ENCODE results near the gene RPL13. TPM values are rescaled to one million over a fixed set of nuclear protein-coding genes. Genes with fewer than 3 reads are reported as not detected.

The RPL13 gene
- total RNA-seq, 3 donors from 2014 or later: 1,693 to 1,792 (median 1,717) TPM

DNA sequence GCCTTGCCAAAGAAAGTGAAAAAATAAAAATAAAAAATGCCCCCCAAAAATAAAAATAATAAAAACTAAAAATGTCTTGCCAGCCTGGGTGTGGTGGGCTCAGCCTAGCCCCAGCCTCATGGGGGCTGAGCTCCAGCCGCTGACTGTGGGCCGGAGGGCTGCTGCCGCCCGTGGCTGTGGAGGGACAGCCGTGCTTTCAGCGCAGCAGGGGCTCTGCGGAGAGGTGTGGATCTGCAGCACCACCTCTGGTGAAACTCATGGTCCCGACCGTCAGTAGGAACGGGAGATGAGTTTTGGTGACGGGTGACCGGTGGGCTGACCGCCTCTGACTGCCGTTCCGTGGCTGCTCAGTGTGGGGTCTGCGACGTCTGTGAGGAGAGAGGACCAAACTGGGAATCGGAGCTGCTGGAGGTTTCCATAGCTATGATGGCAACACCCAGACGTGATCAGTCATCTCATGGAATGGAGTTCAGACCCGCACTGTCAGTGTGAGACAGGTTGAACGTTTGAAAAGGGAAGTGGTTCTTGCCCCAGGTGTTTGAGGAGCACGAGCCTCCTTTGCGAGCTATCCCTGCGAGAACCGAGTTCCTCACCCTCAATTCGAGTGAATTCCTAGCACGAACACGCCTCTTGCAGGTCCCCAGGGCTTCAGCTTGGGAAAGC is 12.0 kb upstream of the RPL13 start:
- Histone ChIP-seq H3K9me3 (no peaks in the 10 kb centered on the region), H3K4me1 (ENCODE audit: low read depth) (peaks cover 9% of the 10 kb centered on the region), H3K36me3 (ENCODE audit: low read depth) (peaks cover 6% of the 10 kb centered on the region), H3K4me3 (no peak overlapping the region)
- TF ChIP-seq, protein P1, sequence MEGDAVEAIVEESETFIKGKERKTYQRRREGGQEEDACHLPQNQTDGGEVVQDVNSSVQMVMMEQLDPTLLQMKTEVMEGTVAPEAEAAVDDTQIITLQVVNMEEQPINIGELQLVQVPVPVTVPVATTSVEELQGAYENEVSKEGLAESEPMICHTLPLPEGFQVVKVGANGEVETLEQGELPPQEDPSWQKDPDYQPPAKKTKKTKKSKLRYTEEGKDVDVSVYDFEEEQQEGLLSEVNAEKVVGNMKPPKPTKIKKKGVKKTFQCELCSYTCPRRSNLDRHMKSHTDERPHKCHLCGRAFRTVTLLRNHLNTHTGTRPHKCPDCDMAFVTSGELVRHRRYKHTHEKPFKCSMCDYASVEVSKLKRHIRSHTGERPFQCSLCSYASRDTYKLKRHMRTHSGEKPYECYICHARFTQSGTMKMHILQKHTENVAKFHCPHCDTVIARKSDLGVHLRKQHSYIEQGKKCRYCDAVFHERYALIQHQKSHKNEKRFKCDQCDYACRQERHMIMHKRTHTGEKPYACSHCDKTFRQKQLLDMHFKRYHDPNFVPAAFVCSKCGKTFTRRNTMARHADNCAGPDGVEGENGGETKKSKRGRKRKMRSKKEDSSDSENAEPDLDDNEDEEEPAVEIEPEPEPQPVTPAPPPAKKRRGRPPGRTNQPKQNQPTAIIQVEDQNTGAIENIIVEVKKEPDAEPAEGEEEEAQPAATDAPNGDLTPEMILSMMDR (IDR thresholded peaks at IDR 0.05): no peak
- no peak for ATAC-seq
- DNase-seq: no peak
- intact Hi-C loops (cut with DNase I, micrococcal nuclease): no loop called here

DNA sequence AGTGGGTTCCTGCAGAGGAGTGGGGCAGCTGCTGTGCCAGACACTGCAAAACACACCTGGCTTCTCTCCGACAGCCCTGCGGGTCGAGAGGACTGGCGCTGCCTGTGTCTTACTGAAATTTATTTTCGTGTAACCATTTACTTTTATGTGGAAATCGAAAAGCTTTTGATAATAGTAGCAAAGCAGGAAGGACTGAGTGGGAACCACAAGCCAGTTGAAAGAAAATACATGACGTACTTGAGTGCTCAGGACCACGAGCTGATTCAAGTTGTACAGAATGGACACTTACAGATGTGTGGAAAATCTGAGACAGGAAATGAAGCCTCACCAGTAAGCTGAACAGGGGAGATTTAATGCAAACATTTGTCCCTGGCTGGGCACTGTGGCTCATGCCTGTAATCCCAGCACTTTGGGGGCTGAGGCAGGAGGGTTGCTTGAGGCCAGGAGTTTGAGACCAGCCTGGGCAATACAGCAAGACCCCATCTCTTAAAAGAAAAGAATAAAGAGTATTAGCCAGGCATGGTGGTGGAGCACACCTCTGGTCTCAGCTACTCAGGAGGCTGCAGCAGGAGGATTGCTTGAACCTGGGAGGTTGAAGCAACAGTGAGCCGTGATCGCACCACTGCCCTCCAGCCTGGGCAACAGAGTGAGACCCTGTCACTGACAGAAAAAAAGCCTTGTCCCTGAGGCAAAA is 11.3 kb upstream of the RPL13 start:
- ATAC-seq (no peak), DNase-seq (no peak)
- Histone ChIP-seq H3K36me3 (ENCODE audit: low read depth) (peaks cover 6% of the 10 kb centered on the region), H3K4me3 (no peak overlapping the region), H3K9me3 (no peaks in the 10 kb centered on the region), H3K4me1 (ENCODE audit: low read depth) (peaks cover 9% of the 10 kb centered on the region)
- intact Hi-C loops (cut with DNase I, micrococcal nuclease): no loop called here
- TF ChIP-seq, protein P1 (IDR thresholded peaks at IDR 0.05): no peak

DNA sequence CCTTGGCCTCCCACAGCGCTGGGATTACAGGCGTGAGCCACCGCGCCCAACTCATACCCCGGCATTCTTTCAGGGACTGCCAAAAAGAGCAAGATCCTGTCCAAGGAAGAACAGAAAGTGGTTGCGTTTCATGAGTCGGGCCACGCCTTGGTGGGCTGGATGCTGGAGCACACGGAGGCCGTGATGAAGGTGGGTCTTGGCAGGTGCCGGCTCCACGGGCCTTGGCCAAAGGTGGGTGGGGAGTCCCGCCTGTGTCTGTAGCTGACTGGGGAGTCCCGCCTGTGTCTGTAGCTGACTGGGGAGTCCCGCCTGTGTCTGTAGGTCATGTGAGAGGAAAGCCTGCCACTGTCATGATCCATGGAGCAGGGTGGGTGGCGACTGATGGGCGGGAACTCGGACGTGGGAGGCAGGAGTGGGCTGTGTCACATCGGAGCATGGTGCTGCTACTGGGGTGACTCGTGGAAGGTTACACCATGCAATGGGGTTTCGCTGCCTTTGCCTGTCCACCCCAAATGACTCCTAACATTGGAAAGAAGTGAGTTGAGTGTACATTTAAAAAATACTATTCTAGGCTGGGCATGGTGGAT is 10.0 kb upstream of the RPL13 start:
- no peak for DNase-seq
- no peak for ATAC-seq
- Histone ChIP-seq H3K4me3 (no peak overlapping the region), H3K9me3 (no peaks in the 10 kb centered on the region), H3K36me3 (ENCODE audit: low read depth) (peaks cover 6% of the 10 kb centered on the region), H3K4me1 (ENCODE audit: low read depth) (peaks cover under 1% of the 10 kb centered on the region)
- TF ChIP-seq, protein P1 (IDR thresholded peaks at IDR 0.05): no peak
- intact Hi-C loops (cut with DNase I, micrococcal nuclease): no loop called here

DNA sequence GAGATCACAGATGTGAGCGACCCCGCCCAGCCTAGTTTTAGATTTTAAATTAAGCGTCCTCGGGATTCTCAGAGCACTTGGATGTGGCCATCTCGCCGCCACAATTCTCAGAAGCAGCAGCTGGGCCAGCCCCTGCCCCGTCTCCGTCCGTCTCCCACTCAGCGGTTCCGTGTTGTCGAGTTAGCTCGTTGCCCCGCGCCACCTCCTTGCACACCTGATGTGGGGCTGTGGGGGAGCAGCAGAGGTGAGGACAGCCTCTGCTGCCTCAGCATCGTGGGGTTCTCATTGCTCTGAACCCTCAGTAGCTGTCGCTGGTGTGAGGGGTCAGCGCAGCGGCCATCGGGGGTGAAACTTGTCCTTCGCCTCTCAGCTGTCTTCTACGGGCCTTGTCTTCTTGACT is 8.2 kb upstream of the RPL13 start:
- TF ChIP-seq, protein P1 (IDR thresholded peaks at IDR 0.05): no peak

DNA sequence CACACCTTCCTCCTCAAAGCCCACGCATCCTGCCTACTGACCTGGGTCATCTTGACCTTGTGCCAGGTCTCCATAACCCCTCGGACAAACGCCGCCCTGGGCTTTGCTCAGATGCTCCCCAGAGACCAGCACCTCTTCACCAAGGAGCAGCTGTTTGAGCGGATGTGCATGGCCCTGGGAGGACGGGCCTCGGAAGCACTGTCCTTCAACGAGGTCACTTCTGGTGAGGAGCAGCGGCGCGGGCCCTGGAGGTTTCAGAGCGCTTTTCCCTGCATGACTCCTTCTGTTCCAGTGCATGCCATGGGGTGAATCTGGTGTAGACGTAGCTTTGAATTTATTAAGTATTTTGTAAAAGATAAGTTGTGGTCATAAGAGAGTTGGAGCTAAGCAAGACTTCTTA is 7.6 kb upstream of the RPL13 start:
- DNase-seq (no peak), ATAC-seq (no peak)
- peaks cover 4% of the 10 kb centered on the region for H3K4me1 ChIP-seq (ENCODE audit: low read depth)
- H3K4me3 ChIP-seq: no peak overlapping the region
- no peaks in the 10 kb centered on the region for H3K9me3 ChIP-seq
- TF ChIP-seq, protein P1 (IDR thresholded peaks at IDR 0.05): no peak
- peaks cover 6% of the 10 kb centered on the region for H3K36me3 ChIP-seq (ENCODE audit: low read depth)
- intact Hi-C loops (cut with DNase I, micrococcal nuclease): no loop called here

More for the DNA sequence above, 8.2 kb upstream of the RPL13 start:
- no peak for ATAC-seq
- Histone ChIP-seq H3K9me3 (no peaks in the 10 kb centered on the region), H3K4me1 (ENCODE audit: low read depth) (no peaks in the 10 kb centered on the region), H3K4me3 (no peak overlapping the region), H3K36me3 (ENCODE audit: low read depth) (peaks cover 6% of the 10 kb centered on the region)
- DNase-seq: no peak
- intact Hi-C loops (cut with DNase I, micrococcal nuclease): no loop called here
